Fibroblast of skin of right quadriceps (primary cell): ENCODE data around the gene TMEM266.

Source experiments
- DNase-seq: peaks from one replicate; pipeline ENCODE4 v3.0.0-alpha.2; 2013

Gene TMEM266

DNA sequence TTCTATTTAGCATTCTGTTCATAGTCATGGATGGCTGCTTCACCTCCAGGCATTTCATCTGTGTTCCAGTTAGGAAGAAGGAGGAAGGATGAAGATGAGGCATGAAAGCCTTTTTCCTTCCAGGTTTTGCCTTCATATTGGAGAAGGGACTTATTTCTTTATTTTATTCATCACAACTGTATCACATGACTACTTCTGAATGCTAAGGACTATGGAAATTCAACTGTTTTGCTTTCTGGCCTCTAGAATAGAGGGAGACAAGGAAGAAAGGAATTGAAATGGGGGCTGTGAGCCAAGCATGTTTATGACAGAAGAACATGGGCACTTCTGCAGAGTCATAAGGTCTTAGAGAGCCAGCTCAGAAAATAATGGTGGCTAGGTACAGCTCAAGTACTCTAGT lies 10.4 kb downstream of the TMEM266 start:
- no peak for DNase-seq

- DNase-seq = no peak
Observed at GRCh38 chr15:76070921-76071635, 11.3 kb downstream of the TMEM266 start.

- no peak for DNase-seq
Observed at GRCh38 chr15:76071806-76072205, 12.0 kb downstream of the TMEM266 start.

GRCh38 chr15:76073554-76073953 lies 13.8 kb downstream of the TMEM266 start:
- DNase-seq = no peak

DNA sequence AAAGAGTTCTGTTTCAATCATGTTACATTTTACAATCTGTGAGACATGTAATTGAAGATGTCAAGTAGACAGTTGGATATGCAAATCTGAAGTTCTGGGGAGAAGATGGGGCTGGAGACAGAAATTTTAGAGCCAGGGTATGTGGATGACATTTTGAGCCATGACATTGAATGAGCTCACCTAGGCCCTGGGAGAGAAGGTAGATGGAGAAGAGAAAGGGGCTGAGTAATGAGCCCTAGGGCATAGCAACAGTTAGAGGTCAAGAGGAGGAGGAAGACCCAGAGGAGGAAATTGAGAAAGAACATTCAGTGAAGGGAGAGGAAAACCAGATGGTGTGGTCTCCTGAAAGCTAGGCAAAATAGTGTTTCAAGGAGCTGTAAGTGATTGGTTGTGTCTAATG lies 15.3 kb downstream of the TMEM266 start:
- no peak for DNase-seq

- no peak for DNase-seq
Observed at GRCh38 chr15:76078285-76078877, 18.6 kb downstream of the TMEM266 start.

DNA sequence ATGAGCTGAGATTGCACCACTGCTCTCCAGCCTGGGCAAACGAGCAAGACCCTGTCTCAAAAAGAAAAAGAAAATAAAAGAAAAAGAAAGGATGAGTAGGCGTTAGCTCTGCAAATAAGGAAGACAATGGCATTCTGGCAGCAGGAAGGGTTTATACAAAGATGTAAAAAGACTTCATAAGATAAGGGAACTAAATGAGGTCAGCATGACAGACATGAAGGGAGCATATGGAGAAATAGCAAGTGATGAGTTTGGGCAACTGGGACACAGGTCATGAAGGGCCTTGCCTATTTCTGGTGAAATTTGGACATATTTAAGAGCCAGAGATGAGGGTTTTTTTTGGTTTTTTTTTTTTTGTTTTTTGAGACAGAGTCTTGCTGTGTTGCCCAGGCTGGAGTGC lies 24.5 kb downstream of the TMEM266 start:
- no peak for DNase-seq

GRCh38 chr15:76098685-76099084 lies 38.9 kb downstream of the TMEM266 start:
- DNase-seq = no peak

DNA sequence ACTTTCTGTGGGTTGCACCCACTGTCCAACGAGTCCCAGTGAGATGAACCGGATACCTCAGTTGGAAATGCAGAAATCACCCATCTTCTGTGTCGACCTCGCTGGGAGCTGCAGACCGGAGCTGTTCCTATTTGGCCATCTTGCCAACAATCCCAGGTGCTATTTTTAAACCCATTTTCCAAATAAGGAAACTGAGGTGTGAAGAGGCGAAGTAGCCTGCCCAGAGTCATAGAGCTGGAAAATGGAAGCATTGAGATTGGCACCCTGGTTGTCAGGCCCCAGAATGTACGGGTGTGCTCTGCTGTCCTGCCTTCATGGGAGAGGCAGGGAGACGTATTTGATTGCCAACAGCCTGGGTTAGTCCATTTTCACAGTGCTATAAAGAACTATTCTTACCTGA lies 39.6 kb downstream of the TMEM266 start:
- no peak for DNase-seq

- no peak for DNase-seq
Observed at GRCh38 chr15:76100361-76100760, 40.6 kb downstream of the TMEM266 start.

DNA sequence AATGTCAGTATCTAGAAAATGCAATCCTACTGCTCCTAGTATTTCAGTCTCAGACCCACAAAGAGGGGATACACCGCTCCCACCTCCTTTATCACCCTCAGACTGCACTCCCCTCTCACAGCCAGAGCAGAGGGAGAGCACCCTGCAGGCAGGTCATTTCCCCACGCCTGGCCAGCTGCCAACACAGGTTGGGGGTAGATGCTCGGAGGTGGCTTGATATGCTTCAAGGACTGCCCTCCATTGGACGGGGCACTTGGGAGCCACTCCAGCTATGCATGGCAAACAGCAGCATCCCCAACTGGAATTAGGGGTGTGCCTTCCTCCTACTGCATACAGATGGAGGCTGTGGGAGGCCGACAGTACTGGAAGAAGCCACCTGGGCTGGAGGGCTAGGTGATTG lies 41.9 kb downstream of the TMEM266 start:
- DNase-seq = no peak

GRCh38 chr15:76105391-76105790 lies 45.6 kb downstream of the TMEM266 start:
- DNase-seq = no peak

DNA sequence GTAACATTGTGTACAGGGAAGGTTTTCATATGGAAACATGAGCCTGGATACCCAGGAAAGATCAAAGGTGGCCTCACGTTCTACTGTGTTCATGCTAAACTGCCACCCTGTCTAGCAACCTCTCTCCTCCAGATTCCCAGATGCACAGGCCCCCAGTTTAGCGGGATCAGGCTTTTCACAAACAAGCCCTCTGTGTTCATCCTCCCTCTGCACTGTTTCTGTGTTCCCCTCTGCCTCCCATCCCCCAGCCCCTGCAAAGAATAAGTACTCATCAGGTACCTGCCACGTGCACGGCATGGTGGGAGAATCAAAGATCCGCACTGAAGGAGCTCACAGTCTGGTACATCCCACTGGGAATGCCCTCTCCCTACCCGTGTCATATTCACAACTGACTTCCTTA lies 46.1 kb downstream of the TMEM266 start:
- no peak for DNase-seq

- no peak for DNase-seq
Observed at GRCh38 chr15:76107169-76107568, 47.4 kb downstream of the TMEM266 start.

GRCh38 chr15:76108021-76108723 lies 48.4 kb downstream of the TMEM266 start:
- no peak for DNase-seq

- no peak for DNase-seq
Observed at GRCh38 chr15:76109046-76109445, 49.3 kb downstream of the TMEM266 start.

DNA sequence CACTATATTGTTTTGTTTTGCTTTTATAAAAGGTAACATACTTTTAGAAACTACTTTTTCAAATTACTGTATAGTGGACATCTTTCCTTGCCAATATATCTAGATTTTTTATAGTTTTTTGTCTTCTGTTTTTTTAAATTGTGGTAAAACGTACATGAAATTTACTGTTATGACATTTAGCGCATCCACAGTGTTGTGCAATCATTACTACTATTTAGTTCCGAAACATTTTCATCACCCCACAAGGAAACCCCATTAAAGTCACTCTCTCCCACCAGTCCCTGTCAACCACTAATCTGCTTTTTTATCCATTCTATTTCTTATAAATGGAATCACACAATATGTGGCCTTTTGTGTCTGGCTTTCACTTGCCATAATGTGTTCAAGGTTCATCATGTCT lies 54.8 kb downstream of the TMEM266 start:
- DNase-seq = no peak

GRCh38 chr15:76116138-76116885 lies 56.5 kb downstream of the TMEM266 start:
- no peak for DNase-seq

- no peak for DNase-seq
Observed at GRCh38 chr15:76117181-76117580, 57.4 kb downstream of the TMEM266 start.

DNA sequence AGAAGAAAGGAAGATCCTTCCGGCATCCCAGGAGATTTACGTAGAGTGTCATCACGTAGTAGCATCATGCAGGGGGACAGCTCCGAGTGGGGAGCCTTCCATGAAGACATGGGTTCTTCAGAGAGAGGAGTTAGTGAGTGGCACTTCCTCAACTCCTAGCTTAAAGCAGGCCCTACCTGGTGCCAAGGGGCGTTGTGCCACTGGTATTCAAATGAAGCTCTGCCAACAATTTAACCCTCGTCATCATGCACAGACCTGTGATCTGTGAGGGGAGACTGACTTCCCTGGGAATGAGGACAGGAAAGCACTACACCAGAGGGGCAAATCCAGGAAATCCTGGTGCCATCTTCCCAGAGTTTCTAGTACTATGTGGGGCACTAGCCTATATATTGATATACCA lies 59.0 kb downstream of the TMEM266 start:
- no peak for DNase-seq

- DNase-seq = no peak
Observed at GRCh38 chr15:76123031-76123430, 63.2 kb downstream of the TMEM266 start.

- no peak for DNase-seq
Observed at GRCh38 chr15:76127169-76127568, 67.4 kb downstream of the TMEM266 start.

GRCh38 chr15:76127880-76128279 lies 68.1 kb downstream of the TMEM266 start:
- no peak for DNase-seq

- DNase-seq = no peak
Observed at GRCh38 chr15:76134537-76134936, 74.8 kb downstream of the TMEM266 start.
